NCI-H69 (cell line): Measurements from ENCODE around the gene PAQR4.

Source experiments
- DNase-seq: peaks from one replicate; lab custom pipeline; 2025; lab: John Stamatoyannopoulos, UW

The PAQR4 gene

GRCh38 chr16:2981177-2981898 lies 12.2 kb downstream of the PAQR4 start:
- DNase-seq, result no peak

DNA sequence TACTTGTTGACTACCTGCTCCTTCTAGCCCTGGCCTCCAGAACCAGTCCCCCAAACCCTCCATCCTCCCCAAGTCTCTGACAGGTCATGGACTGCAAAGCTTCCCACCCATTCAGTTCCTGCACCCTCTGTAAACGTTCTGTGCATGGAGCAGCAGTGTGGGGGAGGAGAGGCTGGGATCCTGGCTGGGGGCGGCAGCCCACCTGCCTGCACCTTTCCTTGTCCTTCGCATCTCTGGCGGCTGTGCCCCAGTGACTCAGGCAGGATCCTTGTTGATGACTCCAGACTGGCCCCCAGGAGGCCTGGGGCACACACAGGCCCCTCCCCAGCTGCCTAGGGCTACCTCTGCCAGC lies 12.7 kb downstream of the PAQR4 start:
- DNase-seq, result peak; percentile 38

- DNase-seq, result no peak
These were observed 13.3 kb downstream of the PAQR4 start for GRCh38 chr16:2982402-2982801.

GRCh38 chr16:2983706-2984136 lies 14.6 kb downstream of the PAQR4 start:
- DNase-seq, result peak; percentile 92

DNA sequence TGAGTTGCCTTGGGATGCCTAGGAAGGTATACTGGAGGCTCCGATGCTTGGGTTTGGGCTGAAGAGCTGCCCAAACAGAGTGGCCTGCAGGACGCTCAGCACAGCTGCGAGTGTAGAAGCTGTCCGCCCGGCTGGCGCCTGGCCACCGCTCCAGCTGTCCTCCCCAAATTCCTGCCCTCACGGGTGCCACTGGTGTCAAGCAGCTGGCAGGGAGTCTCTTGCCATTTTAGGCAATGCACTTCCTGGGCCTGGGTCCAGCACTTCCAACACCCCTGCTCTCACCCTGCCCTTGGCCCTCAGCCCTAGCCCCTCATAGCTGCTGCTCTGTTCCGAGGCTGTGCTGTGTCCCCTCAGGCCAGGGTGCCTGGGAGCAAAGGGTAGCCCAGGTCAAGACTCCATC lies 16.3 kb downstream of the PAQR4 start:
- peak; percentile 69 for DNase-seq

- DNase-seq, result peak; percentile 97
These were observed 16.8 kb downstream of the PAQR4 start for GRCh38 chr16:2985893-2986355.

DNA sequence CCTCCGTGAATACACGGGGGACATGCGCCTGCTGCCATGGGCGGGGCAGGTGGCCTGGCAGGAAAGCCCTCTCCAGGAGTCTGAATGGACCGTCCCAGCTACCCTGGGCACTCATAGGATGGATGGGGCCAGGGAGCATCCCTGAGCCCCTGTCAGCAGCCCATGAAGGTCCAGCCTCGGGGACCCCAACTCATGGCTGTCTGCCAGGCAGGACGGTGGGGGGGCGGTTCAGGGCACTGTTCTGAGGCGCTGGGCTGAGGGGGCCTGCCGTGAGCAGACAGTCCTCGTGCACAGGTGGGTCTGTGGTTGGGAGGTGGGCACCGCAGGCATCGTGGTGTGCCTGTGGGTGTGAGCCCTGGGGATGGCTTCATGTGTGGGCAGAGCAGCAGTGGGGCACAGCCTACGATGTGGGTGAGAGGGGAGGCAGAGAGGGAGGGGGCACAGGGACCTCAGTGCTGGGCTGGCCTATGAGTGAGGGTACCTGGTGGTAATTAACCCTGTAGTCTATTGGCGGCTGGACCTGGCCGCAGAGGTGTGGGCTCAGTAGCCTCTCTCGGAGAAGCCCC lies 17.6 kb downstream of the PAQR4 start:
- DNase-seq, result peak; percentile 93

- DNase-seq, result no peak
These were observed 18.1 kb downstream of the PAQR4 start for GRCh38 chr16:2987286-2987685.

DNA sequence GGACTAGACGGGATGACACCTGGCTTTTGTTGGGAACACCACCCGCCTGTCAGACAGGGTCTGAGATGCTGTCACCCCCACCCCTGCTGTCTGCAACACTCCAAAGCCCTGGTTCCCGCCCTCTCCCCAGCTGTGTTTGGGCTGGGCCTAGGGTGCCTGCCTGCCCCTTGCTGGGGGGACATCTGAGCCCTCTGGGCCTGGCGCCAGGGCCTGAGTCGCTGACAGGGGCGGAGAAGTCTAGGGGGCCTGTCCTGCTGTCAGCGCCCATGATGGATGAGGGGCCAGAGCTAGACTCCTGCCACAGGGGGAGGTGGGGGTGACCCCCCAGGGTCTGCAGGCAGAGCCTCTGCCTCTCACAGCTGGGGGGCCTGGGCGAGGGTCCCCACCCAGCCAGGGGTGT lies 18.7 kb downstream of the PAQR4 start:
- peak; percentile 98 for DNase-seq

GRCh38 chr16:2988590-2989099 lies 19.5 kb downstream of the PAQR4 start:
- DNase-seq, result peak; percentile 75

DNA sequence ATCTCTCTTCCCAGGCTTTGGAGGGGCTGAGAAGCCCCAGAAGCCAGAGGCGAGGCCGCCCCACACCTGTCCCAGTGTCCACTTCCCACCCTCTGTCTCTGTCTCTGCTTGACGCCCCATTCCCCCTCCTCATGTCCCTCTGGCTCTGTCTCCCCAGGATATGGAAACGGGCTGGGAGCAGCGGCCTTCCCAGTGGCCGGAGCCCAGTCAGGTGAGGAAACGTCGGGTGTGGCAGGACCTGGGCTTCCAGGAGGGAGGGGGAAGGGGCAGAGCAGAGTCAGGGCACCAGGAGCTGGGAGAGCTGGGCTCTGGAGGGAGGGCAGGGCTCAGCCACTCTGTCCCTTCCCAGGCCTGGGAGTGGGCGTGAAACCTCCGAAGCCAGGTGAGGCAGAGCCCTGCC lies 21.7 kb downstream of the PAQR4 start:
- DNase-seq, result no peak

DNA sequence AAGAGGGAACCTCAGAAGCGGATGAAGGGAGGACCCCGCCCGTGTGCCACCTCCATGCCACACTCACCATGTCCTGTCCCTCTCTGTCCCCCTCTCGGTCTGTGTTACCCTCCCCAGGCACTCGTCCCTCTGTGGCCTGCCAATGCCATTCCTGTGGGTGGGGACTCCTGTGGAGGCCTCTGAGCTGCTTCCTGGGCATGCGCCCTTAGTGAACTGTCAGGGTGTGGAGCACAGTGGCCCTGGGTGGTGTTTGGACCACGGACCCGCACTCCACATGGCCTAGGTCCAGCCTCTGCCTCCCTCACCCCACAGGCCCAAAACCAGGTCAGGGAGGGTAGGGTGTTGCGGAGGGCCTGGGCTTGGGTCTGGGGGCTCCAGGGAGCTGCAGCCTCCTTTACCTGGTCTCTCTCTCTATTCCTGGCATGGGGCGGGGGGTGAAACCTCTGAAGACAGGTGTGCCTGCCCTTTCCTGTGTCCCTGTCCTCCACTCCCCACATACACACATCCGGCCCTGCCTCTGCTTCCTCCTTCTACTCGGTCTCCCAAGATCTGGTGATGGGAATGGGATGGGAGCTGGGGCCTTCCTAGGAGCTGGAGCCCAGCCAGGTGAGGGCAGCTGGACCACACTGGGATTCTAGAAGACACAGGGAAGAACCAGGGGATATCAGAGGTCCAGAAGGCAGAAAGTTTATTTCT lies 22.6 kb downstream of the PAQR4 start:
- DNase-seq, result no peak

- DNase-seq, result no peak
These were observed 23.4 kb downstream of the PAQR4 start for GRCh38 chr16:2992383-2993081.

- DNase-seq, result no peak
These were observed 27.1 kb downstream of the PAQR4 start for GRCh38 chr16:2996298-2996697.

DNA sequence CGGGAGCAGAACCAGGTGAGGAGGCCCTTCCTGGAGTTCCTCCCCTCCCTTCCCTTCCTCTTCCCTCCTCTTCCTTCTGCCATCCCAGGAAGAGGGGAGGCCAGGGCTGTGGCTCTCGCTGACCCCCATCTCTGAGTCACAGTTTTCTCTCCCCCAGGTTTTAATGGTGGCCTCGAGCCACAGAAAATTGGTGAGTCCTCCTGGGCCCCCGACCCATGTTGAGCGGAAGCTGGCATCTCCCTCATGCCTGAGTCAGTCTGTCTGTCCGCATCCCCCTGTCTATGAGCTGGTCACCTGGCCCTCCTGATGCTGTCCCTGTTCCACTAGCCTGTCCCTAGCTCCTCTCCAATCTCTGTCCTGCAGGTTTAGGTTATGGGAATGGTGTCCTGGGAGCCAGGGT lies 30.8 kb downstream of the PAQR4 start:
- DNase-seq, result no peak

- no peak for DNase-seq
These were observed 31.4 kb downstream of the PAQR4 start for GRCh38 chr16:3000540-3000939.

DNA sequence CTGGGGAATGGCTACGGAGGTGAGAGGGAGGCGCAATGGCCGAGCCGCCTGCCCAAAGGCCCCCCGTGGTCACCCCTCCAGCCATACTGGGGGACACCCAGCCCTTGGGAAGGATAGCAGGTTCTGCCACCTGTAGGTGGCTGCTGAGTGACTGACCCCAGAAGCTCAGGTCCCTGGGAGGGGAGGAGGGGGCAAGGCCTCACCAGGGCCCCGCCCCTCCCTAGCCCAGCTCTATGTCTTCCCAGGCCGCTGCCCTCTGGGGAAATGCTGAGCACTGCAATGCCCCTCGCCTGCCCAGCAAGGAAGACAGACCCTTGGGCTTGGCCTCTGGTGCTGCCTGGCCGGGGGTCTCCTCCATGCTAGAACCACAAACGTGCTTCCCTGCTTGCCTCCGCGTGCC lies 32.2 kb downstream of the PAQR4 start:
- DNase-seq, result no peak

DNA sequence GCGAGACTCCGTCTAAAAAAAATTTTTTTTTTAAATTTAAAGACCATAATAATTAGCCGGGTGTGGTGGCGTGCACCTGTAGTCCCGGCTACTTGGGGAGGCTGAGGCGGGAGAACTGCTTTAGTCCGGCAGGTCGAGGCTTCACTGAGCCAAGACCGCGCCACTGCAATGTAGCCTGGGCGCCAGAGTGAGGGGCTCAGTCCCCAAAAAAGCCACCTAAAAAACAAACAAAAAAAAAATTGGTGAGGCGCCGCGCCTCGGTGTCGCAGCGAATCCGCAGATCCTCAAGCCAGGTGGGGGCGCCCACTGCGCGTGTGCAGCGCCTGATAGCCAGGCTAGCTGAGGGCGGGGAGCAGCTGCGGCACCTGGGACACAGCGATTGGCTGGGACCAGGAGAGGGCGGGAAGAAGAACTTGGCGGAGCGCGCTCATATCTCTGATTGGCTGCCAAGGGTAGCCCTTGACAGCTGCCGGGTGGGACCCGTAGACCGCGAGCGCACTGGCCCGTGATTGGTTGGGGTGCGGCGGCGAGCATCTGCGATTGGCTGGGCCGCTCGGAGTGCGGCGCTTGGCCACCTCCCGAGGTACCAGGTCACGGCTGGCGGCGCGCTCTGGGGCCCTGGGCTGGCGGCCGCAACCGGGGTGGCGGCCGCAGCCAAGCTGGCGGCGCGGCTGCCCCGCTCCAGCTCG lies 34.6 kb downstream of the PAQR4 start:
- peak; percentile 100 for DNase-seq

DNA sequence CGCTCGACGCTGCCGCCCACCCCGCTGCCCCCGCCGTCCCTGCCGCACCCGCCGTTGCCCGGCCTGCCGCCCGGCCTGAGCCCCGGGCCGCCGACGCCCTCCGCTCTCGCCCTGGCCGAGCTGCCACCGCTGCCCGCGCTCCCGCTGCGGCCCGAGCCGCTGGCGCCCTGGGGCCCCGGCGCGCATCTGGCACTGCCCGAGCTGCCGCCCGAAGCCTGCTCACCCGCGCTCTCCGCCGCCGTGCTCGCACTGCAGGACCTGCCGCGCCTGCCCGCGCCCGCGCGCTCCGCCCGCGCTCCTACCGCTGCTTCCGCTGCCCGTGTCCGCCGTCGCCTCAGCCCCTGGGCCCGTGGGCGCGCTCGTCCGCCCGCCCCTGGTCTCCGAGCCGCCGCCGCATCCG lies 35.2 kb downstream of the PAQR4 start:
- DNase-seq, result peak; percentile 77

DNA sequence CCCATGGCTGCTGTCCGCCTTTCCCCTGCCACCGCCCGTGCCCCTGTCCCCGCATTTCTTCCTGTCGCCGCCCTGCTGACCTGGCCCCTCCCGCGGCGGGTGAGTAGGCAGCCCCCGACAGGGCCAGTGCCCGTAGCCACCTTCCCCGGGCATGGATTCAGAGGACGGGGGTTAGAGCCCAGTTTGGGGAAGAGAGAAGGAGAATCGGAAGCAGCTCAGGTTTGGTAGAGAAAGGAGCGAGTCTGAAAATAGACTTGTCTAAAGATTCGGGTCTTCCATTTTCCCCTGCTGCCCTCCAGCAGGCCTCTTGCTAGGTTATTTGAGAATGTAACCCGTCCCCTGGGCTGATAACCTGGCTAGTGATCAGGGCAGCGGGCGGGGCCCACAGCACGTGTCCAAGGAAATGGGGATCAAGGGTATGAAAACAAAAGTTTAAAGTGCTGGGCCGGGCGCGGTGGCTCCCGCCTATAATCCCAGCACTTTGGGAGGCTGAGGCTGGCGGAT lies 35.7 kb downstream of the PAQR4 start:
- DNase-seq, result peak; percentile 68

DNA sequence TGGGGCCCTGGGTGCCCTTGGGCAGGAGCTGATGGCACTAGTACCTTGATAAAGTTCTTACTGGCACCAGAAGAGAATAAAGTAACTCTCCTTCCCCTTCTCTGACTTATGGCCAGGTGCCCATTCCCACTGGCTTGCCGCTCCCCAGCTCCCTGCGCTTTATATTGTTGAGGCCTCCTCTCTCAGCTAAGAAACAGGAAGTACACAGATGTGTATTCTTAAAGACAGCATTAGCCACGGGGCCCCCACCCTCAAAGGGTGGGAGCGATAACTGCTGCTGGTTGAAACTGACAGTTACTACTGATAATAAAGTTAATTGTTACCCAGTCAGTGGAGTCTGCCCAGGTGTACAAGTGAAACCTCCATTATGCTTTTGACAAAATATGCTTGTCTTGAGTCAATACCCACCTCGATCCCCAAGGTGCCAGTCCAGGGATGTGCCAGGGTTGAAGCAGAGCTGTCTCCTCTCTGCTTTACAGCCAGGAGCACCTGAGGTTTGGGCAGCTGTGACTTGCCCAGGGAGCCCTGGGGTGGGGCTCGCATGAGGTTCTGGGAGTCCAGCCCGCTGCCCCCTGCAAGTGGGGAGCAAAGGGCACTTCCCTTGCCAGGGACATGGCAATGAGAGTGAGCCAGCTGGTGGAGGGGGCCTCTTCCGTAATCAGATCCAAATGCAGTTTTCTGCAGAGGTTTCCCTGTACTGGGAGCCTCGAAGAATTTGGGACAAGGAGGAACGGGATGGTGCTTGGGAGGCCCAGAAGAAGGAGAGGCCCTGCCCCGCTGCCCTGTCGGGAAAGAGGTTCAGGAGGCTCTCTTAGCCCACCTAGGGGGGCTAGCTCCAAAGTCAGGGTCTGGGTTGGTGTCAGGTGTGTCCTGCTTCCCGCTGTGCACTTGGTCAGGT lies 38.2 kb downstream of the PAQR4 start:
- DNase-seq, result no peak
